Measurements from ENCODE around the gene MLLT10.
"Not testable (repeated sequence)": the region's sequence is repeated elsewhere in the genome, so short reads cannot be mapped to it uniquely, and the experiment has no call there.

Gene MLLT10

GRCh38 chr10:21628645-21629044 lies 94.6 kb downstream of the MLLT10 start:
- in situ Hi-C loops (cut with MboI; ENCODE audit: low sequenced_read_pairs): not testable (repeated sequence)

- in situ Hi-C loops (cut with MboI; ENCODE audit: low sequenced_read_pairs): no loop called here
Observed at GRCh38 chr10:21634599-21635365, 100.8 kb downstream of the MLLT10 start.

GRCh38 chr10:21637795-21638194 lies 103.8 kb downstream of the MLLT10 start:
- in situ Hi-C loops (cut with MboI; ENCODE audit: low sequenced_read_pairs): no loop called here

GRCh38 chr10:21638681-21639080 lies 104.6 kb downstream of the MLLT10 start:
- in situ Hi-C loops (cut with MboI; ENCODE audit: low sequenced_read_pairs): no loop called here

- in situ Hi-C loops (cut with MboI; ENCODE audit: low sequenced_read_pairs): no loop called here
Observed at GRCh38 chr10:21648040-21648439, 114.0 kb downstream of the MLLT10 start.

GRCh38 chr10:21649454-21649872 lies 115.4 kb downstream of the MLLT10 start:
- in situ Hi-C loops (cut with MboI; ENCODE audit: low sequenced_read_pairs): no loop called here

- in situ Hi-C loops (cut with MboI; ENCODE audit: low sequenced_read_pairs): no loop called here
Observed at GRCh38 chr10:21650353-21650752, 116.3 kb downstream of the MLLT10 start.

GRCh38 chr10:21655236-21655635 lies 121.2 kb downstream of the MLLT10 start:
- in situ Hi-C loops (cut with MboI; ENCODE audit: low sequenced_read_pairs): no loop called here

- in situ Hi-C loops (cut with MboI; ENCODE audit: low sequenced_read_pairs): no loop called here
Observed at GRCh38 chr10:21655687-21656086, 121.7 kb downstream of the MLLT10 start.

- in situ Hi-C loops (cut with MboI; ENCODE audit: low sequenced_read_pairs): no loop called here
Observed at GRCh38 chr10:21661087-21661486, 127.1 kb downstream of the MLLT10 start.

GRCh38 chr10:21661935-21662334 lies 127.9 kb downstream of the MLLT10 start:
- in situ Hi-C loops (cut with MboI; ENCODE audit: low sequenced_read_pairs): no loop called here

- in situ Hi-C loops (cut with MboI; ENCODE audit: low sequenced_read_pairs): no loop called here
Observed at GRCh38 chr10:21662635-21663034, 128.6 kb downstream of the MLLT10 start.

GRCh38 chr10:21668831-21669230 lies 134.8 kb downstream of the MLLT10 start:
- in situ Hi-C loops (cut with MboI; ENCODE audit: low sequenced_read_pairs): no loop called here

- in situ Hi-C loops (cut with MboI; ENCODE audit: low sequenced_read_pairs): no loop called here
Observed at GRCh38 chr10:21670391-21670790, 136.4 kb downstream of the MLLT10 start.

- in situ Hi-C loops (cut with MboI; ENCODE audit: low sequenced_read_pairs): no loop called here
Observed at GRCh38 chr10:21673668-21674067, 139.6 kb downstream of the MLLT10 start.

- in situ Hi-C loops (cut with MboI; ENCODE audit: low sequenced_read_pairs): no loop called here
Observed at GRCh38 chr10:21675157-21675796, 141.2 kb downstream of the MLLT10 start.

GRCh38 chr10:21677551-21677950 lies 143.5 kb downstream of the MLLT10 start:
- in situ Hi-C loops (cut with MboI; ENCODE audit: low sequenced_read_pairs): no loop called here

GRCh38 chr10:21681156-21681555 lies 147.1 kb downstream of the MLLT10 start:
- in situ Hi-C loops (cut with MboI; ENCODE audit: low sequenced_read_pairs): no loop called here

- in situ Hi-C loops (cut with MboI; ENCODE audit: low sequenced_read_pairs): no loop called here
Observed at GRCh38 chr10:21687266-21688008, 153.4 kb downstream of the MLLT10 start.

GRCh38 chr10:21688009-21688332 lies 153.9 kb downstream of the MLLT10 start:
- in situ Hi-C loops (cut with MboI; ENCODE audit: low sequenced_read_pairs): no loop called here

- in situ Hi-C loops (cut with MboI; ENCODE audit: low sequenced_read_pairs): no loop called here
Observed at GRCh38 chr10:21688870-21689269, 154.8 kb downstream of the MLLT10 start.

- in situ Hi-C loops (cut with MboI; ENCODE audit: low sequenced_read_pairs): no loop called here
Observed at GRCh38 chr10:21689881-21690280, 155.8 kb downstream of the MLLT10 start.
